ENCODE data around the gene DMRTC2.
"Not testable (repeated sequence)": the region's sequence is repeated elsewhere in the genome, so short reads cannot be mapped to it uniquely, and the experiment has no call there.

The DMRTC2 gene

GRCh38 chr19:41871573-41872383, 26.9 kb downstream of the DMRTC2 start:
- no peak for FAIRE-seq

DNA sequence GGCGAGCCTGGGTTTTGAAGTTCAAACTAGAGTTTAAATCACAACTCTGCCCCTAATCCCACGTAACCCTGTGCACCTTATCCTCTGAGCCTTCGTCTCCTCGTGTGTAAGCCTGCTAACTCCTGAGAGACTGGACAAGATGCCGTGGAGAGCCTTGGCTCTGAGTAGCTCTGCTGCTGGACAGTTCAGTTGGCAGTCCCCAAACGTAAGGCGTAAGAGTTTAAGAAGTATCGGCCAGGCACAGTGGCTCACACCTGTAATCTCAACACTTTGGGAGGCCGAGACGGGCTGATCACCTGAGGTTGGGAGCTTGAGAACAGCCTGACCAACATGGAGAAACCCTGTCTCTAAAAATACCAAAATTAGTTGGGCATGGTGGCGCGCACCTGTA, 27.5 kb downstream of the DMRTC2 start:
- no peak for FAIRE-seq

DNA sequence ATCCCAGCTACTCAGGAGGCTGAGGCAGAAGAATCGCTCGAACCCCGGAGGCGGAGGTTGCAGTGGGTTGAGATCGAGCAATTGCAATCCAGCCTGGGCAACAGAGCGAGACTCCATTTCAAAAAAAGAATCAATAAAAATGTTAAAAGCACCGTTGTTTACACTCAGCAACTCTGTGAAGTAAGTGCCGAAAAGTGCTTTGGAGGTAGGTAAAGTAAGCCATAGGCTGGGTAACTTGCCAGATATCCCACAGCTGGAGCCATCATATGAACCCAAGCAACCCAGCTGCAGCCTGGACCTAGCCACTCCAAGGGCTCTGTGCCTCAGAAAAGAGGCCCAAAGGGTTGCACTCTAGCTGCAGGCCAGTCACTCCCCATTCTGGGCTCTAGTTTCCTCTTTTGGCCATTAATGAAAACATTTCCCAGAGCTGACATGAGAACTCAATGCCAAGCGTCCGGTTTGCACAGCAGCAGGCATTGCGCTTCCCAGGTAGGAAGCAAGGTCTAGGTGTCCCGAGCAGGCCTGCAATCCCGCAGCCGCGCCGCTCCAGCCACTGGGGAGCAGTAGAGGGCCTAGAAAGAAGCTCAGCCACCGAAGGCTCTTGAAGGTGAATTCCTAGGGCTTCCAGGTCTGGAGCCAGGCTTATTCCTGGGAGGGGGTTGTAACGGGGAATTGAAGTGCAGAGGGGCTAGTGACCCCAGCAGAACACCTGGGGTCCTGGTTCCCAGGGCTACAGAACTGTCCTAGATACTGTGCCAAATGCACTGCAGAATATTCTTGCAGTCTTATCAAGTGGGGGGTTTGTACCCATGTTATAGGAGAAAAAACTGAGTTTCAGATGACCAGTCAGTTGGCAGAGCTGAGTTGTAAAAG, 28.2 kb downstream of the DMRTC2 start:
- peak; percentile 57 for FAIRE-seq

GRCh38 chr19:41875973-41876372, 31.1 kb downstream of the DMRTC2 start:
- FAIRE-seq = not testable (repeated sequence)

DNA sequence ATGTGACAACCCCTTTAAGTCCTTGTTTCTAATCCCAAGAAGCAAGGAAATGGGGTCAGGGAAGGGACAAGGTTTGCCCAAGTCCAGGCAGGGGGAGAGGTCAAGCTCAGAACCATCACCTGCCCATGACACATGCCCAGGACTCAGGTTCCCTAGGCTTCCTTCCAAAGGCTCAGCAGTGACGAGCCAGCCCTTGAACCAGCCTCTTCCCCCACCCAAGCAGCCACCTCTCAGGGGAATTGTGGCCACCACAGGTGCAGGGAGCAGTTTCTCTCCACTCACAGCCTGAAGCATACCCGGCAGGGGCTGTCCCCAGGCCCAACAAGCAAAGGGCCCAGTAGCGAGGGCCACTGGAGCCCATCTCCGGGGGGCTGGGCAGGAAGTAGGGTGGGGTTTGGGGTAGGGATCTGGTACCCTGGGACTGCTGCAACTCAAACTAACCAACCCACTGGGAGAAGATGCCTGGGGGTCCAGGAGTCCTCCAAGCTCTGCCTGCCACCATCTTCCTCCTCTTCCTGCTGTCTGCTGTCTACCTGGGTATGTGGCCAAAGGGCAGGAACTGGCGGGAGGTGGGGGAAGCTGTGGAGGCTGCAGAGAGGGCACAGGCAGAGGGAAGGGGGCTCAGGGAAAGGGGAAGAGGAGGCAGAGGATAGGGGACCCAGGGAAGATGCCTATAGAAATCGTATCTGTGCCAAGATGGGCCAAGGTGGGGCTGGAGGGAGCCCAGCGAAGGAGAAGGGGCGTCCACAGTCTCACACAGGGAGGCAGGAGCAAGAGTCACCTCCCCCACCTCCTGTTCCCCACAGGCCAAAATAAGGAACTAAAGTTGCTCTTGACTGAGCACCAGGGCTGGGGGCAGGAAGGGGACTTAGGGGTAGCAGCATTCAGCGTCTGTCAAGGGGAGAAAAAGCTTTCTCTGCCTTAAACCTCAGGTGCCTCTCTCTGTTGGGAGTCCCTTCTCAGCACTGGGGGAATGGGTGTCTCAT, 32.3 kb downstream of the DMRTC2 start, which contains the start of gene CD79A:
CD79A (plus strand) TSS at position 433 of the 986 bp plus-strand sequence; CDS start at position 459, 26 bp downstream.
- FAIRE-seq = no peak

DNA sequence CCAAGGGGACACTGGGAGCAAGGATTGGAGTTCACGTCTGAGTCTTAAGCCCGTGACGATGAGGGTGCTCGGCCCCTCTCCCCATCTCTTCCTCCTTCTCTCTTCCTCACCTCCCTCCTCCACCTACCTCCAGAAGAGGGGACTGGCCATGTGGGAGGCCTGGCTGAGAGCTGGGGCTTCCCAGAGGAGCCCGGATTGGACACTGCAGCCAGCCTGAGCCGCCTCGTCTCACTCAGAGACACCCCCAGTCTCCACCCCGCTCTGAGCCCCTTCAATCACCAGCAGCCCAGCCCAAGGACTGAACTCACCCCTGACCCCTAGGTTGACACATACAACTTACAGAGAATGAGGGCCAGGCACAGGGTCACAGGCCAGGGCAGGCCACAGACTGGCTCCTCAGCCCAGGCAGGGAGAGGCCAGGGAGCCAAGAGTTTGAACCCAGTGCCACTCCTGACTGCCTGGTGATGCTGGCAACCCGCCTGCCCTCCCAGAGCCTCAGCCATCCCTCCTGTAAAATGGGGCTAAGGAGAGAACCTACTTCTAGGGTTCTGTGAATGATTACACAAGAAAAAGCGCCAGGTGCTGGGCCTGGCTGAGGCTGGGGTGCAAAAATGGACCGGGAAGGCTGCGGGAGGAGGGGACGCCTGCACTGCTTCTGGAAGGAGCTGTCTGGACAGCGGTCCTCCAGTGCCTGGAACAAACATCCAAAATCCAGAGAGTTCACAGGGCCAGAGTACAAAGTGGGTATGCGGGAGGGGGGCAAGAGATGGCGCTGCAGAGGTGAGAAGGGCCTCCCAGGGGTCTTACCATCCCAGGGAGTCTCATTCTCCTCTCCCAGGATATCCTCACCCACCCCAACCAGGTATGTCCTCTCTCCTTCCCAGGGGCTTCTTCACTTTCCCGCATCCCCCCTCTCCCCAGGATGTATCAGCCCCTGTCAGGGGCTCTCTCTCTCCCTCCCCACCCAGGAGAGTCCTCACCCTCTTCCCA, 33.4 kb downstream of the DMRTC2 start:
- no peak for FAIRE-seq

DNA sequence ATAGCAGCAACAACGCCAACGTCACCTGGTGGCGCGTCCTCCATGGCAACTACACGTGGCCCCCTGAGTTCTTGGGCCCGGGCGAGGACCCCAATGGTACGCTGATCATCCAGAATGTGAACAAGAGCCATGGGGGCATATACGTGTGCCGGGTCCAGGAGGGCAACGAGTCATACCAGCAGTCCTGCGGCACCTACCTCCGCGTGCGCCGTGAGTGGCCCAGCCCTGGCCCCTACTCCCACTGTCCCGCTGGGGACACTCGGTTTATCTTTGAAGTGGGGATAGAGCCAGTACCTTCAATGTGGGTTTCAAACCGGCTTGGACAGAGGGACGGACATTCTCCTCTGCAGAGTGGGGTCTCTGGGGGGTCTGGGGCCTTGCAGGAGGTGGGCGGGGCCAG, 34.2 kb downstream of the DMRTC2 start:
- no peak for FAIRE-seq

DNA sequence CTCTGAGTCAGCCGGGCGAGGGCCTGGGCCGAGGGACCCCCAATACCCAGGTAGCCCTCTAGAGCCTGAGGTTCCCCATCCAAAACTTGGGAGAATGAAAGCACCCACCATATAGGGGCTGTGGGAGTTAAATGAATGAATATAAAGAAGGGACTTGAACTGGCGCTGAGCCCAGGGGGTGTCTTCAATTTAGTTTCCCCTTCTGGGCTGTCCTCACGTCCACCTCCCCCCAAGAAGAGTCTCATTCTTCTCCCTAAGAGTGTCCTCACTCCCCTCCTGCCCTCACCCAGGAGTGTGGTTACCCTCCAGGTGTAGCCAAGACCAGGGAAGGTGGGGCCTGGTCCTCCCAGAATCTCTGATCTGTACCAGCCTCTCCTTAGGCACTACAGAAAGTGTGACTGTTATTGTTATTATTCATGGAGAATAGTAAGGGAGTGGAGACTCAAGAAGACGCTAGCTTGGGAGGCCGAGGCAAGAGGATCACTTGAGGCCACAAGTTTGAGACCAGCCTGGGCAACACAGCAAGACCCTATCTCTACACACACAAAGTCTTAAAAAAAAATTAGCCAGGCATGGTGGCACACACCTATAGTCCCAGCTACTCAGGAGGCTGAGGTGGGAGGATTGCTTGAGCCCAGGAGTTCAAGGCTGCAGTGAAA, 35.0 kb downstream of the DMRTC2 start:
- FAIRE-seq = no peak

- FAIRE-seq = no peak
Observed at GRCh38 chr19:41880329-41880708, 35.5 kb downstream of the DMRTC2 start.

GRCh38 chr19:41882568-41883462, 38.0 kb downstream of the DMRTC2 start, which contains the start of gene ARHGEF1:
Gene ARHGEF1 (plus strand): TSS chr19:41883184. CDS start chr19:41888083, 4,899 bp downstream.
- FAIRE-seq = no peak

DNA sequence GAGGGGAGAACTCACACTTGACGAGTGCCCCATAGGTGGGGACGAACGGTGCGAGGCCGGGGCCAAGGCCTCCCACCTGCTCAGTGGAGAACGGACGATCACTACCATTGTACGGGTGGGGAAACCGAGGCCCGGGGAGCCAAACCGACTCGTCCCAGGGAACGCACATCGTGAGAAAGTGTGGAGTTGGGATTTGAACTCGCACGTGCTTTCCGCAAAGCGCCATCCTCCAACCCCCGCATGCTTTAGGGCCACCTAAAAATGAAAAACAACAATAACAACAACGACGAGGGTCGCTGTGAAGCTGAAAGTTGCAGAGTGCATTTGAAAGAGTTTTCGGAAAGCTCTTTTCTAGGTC, 38.6 kb downstream of the DMRTC2 start:
- FAIRE-seq = no peak

- FAIRE-seq = peak; percentile 62
Observed at GRCh38 chr19:41883821-41884733, 39.2 kb downstream of the DMRTC2 start.

DNA sequence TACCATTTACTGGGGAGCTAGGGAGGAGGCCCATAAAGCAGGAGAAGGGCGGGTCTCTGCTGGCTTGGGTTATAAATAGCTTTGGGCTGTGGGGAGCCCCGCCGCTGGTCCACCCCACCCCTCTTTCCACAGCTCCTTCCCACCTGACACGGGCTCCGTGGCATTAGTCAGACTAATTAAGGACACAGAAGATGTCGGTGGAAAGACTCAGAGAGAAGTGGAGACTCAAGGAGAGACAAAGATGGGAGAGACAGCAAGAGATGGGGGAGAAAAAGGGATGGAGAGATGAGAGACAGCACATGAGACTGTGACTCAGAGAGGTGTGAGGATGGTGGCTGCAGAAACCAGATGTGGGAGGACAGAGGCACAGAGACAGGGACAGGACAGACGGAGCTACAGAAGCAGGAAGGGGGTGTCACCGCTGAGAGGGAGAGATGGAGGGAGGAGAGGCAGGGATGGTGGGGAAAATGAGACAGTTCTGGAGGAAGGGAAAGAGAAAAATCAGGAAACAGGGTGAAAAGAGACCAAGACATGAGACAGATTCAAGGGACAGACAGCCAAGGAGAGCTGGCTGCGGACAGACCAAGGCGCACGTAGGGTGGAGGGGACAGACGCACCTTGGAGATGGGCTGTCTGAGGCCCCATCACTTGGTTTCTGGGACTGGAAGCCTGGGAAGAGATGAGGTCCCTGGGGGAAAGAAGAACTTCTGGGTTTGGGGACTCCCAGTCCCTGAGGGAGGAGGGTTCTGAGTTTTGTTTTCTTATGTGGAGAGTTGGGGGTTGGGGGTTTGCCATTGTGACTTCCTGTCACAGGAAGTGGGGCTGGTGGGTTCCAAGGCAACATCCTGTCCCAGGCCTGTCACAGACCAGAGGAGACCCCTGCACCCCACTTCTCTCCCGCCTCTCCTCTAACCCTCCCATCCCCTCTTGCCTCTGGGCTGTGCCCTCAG, 42.2 kb downstream of the DMRTC2 start:
- no peak for FAIRE-seq

DNA sequence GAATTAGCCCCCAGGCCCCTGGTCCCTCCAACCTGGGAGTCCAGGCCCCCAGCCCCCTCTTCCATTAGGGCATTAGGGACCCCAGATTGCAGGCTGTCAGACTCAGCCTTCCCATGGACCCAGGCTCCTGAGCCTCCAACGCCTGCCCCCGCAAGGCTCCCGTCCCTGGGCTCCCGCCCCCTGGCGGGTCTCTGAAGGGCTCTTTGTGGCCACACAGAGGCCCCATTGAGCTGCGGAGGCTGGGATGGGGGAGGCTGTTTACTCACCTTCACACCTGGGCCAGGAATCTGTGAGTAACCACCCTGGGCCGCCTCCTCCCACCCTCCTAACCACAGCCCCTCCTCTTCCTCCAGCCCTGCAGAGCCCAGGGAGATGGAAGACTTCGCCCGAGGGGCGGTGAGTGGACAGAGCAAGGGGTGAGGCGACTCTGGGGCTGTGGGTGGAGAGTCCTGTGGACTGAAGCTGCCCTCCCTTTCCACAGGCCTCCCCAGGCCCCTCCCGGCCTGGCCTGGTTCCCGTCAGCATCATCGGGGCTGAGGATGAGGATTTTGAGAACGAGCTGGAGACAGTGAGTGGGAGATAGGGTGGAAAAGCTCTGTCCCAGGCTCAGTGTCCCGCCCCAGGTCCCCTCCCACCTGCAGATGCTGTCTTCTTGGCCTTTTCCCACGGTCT, 43.0 kb downstream of the DMRTC2 start:
- FAIRE-seq = no peak

DNA sequence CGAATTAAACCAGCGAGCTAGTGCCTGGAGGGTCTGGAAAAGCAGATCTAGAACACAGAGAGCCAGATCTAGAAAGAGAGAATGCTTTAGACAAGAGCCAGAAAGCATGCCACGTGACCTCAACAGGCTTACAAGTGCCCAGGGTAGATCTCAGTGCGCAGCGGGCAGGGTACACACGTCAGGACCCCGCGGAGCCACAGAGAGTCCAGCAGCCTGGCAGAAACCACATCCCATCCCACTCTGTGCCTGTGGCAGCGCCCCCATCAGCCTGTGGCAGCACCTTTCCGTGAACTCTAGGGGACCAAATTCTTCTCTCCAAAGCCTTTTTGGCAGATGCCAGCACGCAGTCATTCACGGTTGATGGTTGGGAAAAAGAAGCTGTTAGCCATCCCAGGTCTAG, 44.1 kb downstream of the DMRTC2 start:
- FAIRE-seq = no peak

DNA sequence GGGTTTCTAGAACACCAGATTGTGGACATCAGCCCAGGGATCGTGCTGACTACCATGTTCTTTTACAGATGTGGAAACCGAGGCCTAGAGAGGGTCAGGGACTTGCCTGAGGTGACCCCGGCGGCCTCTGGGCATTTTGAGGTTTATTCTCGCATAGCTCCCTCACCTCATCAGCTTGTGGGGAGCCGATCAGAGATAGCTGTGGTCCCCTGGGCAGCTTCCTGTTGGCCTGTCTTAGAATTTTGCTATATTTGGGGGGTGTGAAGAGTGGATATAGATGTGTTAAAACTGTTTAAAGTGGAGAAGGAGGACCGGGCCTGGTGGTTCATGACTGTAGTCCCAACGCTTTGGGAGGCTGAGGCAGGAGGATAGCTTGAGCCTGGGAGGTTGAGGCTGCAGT, 45.1 kb downstream of the DMRTC2 start:
- no peak for FAIRE-seq

DNA sequence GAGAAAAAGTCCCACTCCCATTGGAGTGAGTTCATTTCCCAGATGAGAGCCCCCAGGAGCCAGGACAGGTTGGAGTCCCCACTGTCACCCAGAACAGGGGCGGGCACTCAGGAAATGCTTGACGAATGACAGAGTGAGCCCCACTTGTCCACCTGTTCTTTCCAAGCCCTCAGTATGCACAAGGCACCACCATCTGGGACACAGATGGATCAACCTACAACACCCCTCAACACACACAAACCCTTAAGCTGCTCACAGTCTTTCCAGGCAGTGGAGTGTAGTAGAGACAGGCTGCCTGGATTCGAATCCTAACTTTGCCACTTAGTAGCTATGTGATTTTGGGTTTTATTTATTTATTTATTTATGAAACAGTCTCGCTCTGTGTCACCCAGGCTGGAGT, 46.1 kb downstream of the DMRTC2 start:
- FAIRE-seq = no peak

All from TTC549 (cell line).